NCI-H187 treated with DMSO at 0.1 percent for 48 hours (cell line): ENCODE measurements around the gene EMILIN2.
"Not testable (repeated sequence)": the region's sequence is repeated elsewhere in the genome, so short reads cannot be mapped to it uniquely, and the experiment has no call there.

Experiments used
- DNase-seq: peaks from one replicate; lab custom pipeline; 2025; lab: John Stamatoyannopoulos, UW

EMILIN2 gene

GRCh38 chr18:2846636-2847316 is at the start of gene EMILIN2:
Gene EMILIN2, plus strand, starts transcription at chr18:2847006. Its CDS starts 183 bp downstream, at chr18:2847189.
- DNase-seq, result no peak

DNA sequence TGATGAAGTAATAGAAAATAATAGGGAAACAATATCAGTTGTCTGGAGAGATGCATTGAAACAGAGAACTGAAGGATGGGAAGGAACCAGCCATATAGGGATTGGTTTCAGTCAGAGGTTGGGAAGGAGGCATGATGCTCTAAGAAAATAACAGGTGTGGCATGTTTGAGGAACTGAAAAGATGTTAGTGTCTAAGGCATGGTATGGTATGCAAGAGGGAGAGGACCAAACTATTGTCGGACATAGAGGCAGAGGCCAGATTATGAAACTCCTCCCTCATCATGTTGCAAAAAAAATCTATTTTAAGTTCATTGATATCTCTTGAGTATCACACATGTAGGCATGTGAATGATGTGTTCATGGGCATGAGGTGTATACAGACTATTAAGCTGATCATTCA is 48.9 kb upstream of the EMILIN2 start:
- no peak for DNase-seq

GRCh38 chr18:2799369-2799768 is 47.4 kb upstream of the EMILIN2 start:
- DNase-seq, result no peak

DNA sequence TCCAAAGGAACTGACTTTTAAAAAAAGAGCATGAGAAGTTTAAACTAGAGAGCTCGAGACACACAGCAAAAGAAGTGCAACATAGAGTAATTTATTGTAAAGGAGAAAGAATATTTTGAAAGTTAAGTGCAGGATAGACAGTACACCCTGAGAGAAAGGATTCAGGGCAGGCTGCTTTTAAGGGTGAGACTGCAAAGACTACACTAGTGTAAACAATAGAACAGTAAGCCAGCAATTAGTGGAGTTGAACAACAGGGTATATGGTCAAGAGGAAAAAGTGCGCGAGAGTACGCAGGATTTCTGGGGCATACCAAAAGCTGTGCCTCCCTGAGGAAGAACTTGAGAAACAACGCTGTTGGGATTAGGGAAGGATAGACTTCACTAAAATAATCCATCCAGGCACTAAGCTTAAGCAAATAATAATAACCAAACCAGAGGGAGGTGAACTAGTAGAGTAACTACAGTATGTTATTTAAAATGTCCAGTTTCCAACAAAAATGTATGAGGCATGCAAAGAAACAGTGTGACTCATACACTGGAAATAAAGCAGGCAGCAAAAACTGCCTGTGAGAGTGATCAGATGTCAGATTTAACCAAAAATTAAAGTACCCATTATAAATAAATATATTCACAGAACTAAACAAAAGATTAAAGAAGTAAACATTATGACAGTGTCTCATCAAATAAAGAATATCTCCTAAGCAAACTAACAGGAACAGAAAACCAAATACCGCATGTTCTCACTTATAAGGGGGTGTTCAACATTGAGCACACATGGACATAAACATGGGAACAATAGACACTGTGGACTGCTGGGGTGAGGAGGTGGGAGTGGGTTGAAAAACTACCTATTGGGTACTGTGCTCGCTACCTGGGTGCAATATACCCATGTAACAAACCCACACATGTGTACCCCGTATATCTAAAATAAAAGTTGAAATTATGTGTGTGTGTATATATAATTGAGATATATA is 40.5 kb upstream of the EMILIN2 start:
- no peak for DNase-seq

- not testable (repeated sequence) for DNase-seq
Observed at GRCh38 chr18:2808640-2809039, 38.2 kb upstream of the EMILIN2 start.

GRCh38 chr18:2809666-2810183 is 37.1 kb upstream of the EMILIN2 start:
- not testable (repeated sequence) for DNase-seq

- DNase-seq, result no peak
Observed at GRCh38 chr18:2811416-2811815, 35.4 kb upstream of the EMILIN2 start.

DNA sequence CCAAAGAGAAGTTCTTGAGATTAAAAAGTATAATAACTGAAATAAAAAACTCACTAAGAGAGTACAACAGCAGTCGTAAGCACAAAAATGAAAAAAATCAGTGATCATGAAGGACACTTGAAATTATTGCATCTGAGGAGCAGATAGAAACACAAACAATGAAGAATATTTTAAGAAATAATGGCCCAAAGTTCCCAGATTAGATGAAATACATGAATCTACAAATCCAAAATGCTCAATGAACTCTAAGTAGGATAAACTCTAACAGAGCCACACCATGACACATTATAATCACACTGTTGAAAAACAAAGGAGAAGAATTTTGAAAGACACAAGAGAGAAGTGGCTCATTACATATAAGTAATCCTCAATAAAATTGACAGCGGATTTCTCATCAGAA is 31.9 kb upstream of the EMILIN2 start:
- DNase-seq, result no peak

DNA sequence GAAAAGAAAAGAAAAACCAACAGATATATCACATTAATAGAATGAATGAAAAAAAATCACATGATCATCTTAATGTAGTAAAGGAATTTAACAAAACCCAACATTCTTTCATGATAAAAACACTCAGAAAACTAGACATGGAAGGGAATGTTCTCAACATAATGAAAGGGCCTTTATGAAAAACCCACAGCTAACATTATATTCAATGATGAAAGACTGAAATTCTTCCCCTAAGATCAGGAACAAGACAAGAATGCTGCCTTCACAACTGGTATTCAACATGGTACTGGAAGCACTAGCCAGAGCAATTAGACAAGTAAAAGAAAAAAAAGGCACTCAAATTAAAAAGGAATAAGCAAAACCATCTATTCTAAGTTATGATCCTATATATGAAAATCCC is 28.5 kb upstream of the EMILIN2 start:
- no peak for DNase-seq

- no peak for DNase-seq
Observed at GRCh38 chr18:2821695-2822094, 25.1 kb upstream of the EMILIN2 start.

DNA sequence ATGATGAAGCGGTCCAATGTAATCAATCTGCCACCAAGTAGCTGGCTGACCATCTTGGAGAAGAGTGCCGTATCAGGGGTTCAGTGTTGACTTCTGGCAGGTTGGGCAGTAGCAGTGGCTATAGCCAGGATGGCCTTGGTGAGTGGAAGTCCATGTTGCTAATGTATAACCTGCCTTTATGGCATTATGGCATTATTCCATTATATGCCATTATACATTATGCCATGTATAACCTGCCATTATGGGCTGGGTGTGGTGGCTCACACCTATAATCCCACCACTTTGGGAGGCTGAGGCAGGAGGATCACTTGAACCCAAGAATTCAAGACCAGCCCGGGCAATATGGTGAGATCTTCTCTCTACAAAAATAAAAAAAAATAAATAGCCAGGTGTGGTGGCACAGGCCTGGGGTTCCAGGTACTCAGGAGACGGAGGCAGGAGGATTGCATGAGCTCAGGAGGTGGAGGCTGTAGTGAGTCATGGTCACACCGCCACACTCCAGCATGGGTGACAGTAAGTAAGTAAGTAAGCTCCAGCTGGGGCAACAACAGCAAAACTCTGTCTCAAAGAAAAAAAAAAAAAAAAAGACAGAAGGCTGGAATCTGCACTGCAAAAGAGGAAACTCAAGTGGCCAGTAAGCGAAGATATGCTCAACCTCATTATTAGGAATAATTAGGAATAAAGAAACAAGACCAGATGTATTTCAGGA is 24.4 kb upstream of the EMILIN2 start:
- DNase-seq, result no peak

DNA sequence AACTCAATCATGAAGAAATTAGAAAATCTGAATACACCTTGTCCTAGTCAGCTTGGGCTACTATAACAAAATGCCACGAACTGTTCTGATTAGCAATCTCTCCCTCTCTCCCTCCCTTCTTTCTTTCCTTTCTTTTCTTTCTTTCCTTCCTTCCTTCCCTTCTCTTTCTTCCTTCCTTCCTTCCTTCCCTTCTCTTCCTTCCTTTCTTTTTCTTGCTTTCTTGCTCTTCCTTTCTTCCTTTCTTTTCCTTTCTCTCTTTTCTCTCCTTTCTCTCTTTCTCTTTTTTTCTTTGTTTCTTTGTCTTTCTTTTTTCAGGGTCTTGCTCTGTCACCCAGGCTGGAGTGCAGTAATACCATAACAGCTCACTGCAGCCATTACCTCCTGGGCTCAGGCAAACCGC is 23.6 kb upstream of the EMILIN2 start:
- no peak for DNase-seq

DNA sequence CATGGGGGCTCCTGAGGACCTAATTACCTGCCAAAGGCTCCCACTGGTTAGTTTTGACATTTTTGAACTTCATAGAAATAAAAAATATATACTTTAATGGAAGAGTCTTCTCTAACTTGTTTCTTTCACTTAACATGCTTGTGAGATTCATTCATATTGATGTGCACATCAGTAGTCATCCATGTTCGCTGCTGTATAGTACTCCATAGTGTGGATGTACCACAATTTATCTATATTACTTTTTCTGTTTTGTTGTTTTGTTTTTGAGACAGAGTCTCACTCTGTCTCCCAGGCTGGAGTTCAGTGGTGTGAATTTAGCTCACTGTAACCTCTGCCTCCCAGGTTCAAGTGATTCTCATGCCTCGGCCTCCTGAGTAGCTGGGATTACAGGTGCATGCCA is 22.8 kb upstream of the EMILIN2 start:
- no peak for DNase-seq

DNA sequence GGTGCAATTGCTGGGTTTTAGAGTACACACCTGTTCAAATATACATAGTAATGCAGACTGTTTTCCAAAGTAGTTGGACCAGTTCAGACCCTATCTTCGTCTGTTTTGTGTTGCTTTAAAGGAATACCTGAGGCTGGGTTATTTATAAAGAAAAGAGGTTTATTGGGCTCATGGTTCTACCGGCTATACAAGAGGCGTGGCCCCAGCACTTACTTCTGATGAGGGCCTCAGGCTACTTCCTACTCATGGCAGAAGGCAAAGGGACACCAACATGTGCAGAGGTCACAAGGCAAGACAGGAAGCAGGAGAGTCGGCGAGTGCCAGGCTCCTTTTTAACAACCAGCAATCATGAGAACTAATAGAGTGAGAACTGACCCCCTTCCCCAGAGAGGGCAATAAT is 21.9 kb upstream of the EMILIN2 start:
- no peak for DNase-seq

DNA sequence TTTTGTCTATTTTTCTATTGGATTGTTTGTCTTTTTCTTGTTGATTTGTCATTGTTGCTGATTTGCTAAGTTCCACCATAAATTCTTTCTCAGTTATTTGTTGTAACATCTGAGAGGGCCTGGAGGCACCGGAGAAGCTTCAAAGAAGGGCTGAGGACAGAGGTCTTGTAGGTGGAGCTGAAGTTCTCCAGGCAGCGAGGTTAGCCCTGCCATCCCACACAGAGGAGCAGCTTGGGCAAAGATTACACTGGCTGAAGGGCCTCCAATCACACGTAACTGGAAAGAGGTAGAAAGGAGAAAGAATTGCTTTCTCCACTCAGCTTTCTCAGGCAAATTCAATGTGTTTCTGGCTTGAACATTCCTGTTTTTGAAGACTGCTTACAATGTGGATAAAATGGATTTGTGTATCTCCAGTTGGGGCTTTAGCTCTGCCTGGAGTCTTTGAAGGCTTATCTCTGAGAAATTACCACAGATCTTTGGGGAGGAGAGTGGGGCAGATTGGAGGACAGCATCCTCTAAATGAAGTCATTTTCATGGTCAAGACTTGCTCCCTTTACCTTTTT is 21.1 kb upstream of the EMILIN2 start:
- DNase-seq, result no peak

DNA sequence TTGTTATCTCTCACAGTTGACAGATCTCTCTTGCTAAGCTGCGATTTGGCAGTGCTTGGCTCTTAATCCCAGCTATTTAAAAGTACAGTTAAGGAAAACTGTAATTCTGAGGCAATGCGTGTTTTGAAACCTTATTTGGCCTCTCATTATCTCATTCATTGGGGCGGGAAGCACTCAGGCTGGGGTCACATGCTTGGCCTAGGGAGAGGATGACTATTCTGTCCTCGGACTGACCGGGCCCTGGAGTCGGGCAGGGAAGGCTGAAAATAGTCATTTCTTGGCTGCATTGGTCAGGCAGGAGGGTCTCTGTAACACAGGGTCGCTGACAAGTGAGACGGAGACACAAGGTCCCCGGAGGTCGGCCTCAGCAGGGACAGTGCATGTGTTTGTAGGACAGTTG is 20.2 kb upstream of the EMILIN2 start:
- no peak for DNase-seq

- no peak for DNase-seq
Observed at GRCh38 chr18:2827061-2827460, 19.7 kb upstream of the EMILIN2 start.

GRCh38 chr18:2836118-2836517 is 10.7 kb upstream of the EMILIN2 start:
- DNase-seq, result not testable (repeated sequence)

DNA sequence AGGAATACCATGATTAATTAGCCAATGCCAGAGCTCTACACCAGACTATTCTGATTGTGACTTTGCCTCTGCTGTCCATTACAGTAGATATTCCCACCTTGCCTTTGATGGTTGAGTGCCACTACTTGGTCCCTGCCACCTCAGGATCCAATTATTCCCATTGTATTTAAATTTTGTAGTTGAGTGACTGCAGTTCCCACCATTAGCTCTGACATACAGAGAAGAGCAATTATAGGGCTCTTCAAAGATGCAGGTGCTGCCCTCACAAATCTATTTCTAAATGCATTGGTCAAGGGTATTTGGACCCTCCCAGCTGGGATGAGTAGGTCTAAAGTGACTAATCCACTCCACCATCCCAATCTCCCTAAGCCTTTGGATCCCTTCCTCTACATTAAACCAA is 9.5 kb upstream of the EMILIN2 start:
- DNase-seq, result not testable (repeated sequence)

DNA sequence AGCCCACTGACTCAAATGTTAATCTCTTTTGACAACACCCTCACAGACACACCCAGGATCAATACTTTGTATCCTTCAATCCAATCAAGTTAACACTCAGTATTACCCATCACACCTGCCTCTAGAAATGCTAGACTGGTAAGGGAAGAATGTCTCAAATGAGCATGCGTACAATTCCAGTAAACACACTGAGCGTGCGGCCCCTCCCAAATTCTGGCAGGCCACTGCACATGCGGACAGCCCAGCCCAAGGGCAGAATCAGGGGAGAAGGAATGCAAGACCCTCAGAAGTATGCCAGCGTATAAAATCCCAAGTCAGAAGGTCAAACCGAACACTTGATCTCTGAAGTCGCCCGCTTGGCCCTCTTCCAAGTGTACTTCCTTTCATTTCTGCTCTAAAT is 7.6 kb upstream of the EMILIN2 start:
- no peak for DNase-seq

DNA sequence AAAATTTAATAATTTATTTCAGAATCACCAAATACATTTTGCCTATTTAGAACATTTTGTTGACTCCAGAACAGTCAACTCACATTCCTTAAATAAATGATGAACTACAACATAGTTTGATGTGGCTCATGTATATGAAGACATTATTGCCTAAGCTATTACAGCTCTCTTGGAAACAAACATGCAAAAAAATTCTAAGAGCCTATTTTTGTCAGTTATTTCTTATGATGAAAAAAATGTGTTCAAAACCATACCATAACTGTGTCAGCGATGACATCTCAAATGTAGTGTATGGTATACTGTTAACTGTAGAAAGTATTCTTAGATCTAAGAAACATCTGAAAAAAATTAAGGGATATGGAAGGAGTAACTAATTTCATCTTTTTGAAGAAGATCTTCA is 6.3 kb upstream of the EMILIN2 start:
- DNase-seq, result no peak

GRCh38 chr18:2843146-2843545 is 3.7 kb upstream of the EMILIN2 start:
- DNase-seq, result no peak
